Panc1 (cell line): Measurements from ENCODE around the gene APBB2.

ENCODE experiments used
- POLR2AphosphoS5 ChIP-seq: IDR thresholded peaks from 2 replicates; pipeline ENCODE4 v1.6.1; 2012; ENCODE audit warnings: mild to moderate bottlenecking, low read depth, low read length, moderate library complexity
- REST ChIP-seq, 2 experiments: IDR thresholded peaks; 2 replicates each; pipeline ENCODE4 v1.6.1; 2011 to 2012; ENCODE audit warnings: low read depth in 2 of 2, control low read depth in 1 of 2, low read length in 1 of 2, mild to moderate bottlenecking in 1 of 2, moderate library complexity in 1 of 2; ENCODE audit not compliant: insufficient read depth in 1 of 2
- SIN3A ChIP-seq: IDR thresholded peaks from 2 replicates; pipeline ENCODE4 v1.6.1; 2012; ENCODE audit warnings: low read depth, mild to moderate bottlenecking, low read length, moderate library complexity, borderline replicate concordance; ENCODE audit not compliant: insufficient read depth
- TCF7L2 ChIP-seq: IDR thresholded peaks from 2 replicates; pipeline ENCODE4 v1.6.1; 2011; ENCODE audit warnings: mild to moderate bottlenecking, low read depth, low read length, inconsistent platforms
- TF ChIP-seq, protein P1 (sequence below): fragments of 450-650 bp; IDR thresholded peaks from 2 replicates; pipeline ENCODE4 v1.5.1; 2017; ENCODE audit warnings: mild to moderate bottlenecking

GRCh38 chr4:40800064-40800463, 414.3 kb downstream of the APBB2 start:
- TF ChIP-seq, protein P1, sequence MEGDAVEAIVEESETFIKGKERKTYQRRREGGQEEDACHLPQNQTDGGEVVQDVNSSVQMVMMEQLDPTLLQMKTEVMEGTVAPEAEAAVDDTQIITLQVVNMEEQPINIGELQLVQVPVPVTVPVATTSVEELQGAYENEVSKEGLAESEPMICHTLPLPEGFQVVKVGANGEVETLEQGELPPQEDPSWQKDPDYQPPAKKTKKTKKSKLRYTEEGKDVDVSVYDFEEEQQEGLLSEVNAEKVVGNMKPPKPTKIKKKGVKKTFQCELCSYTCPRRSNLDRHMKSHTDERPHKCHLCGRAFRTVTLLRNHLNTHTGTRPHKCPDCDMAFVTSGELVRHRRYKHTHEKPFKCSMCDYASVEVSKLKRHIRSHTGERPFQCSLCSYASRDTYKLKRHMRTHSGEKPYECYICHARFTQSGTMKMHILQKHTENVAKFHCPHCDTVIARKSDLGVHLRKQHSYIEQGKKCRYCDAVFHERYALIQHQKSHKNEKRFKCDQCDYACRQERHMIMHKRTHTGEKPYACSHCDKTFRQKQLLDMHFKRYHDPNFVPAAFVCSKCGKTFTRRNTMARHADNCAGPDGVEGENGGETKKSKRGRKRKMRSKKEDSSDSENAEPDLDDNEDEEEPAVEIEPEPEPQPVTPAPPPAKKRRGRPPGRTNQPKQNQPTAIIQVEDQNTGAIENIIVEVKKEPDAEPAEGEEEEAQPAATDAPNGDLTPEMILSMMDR: no peak
- TF ChIP-seq POLR2AphosphoS5 (no peak), TCF7L2 (no peak), SIN3A (no peak), REST (IDR thresholded peaks at IDR 0.05; ENCODE audit: insufficient read depth in 1 of 2, low read depth in 2 of 2, low read length in 1 of 2) (no peak)
